Chondrocyte (in vitro differentiated cells): Measurements from ENCODE around the gene F2RL3. TPM values are rescaled to one million over a fixed set of nuclear protein-coding genes. Genes with fewer than 3 reads are reported as not detected.

Experiments used
- DNase-seq: peaks from one replicate; pipeline ENCODE4 v3.0.0; 2021; ENCODE audit warnings: mixed read lengths, low spot score
- H3K27ac Mint-ChIP-seq: one replicate; pipeline ENCODE4 v1.8.0; 2021; ENCODE audit warnings: mild to moderate bottlenecking, moderate library complexity, mixed read lengths; ENCODE audit not compliant: unreplicated experiment
- H3K27me3 Mint-ChIP-seq: 2 replicates; pipeline ENCODE4 v1.8.0; 2021; ENCODE audit warnings: low read depth, mixed read lengths
- H3K36me3 Mint-ChIP-seq: 2 replicates; pipeline ENCODE4 v1.8.0; 2021; ENCODE audit warnings: low read depth, mixed read lengths
- H3K4me1 Mint-ChIP-seq: 2 replicates; pipeline ENCODE4 v1.8.0; 2021; ENCODE audit warnings: low read depth, mild to moderate bottlenecking, mixed read lengths
- H3K4me3 Mint-ChIP-seq: one replicate; pipeline ENCODE4 v1.8.0; 2021; ENCODE audit warnings: mild to moderate bottlenecking, moderate library complexity, mixed read lengths; ENCODE audit not compliant: unreplicated experiment
- H3K9me3 Mint-ChIP-seq: 2 replicates; pipeline ENCODE4 v1.8.0; 2021; ENCODE audit warnings: low read depth, mixed read lengths
- CTCF ChIP-seq: fragments of 200-600 bp; sonication (generic); IDR thresholded peaks from 2 replicates; pipeline ENCODE4 v1.5.0; 2021; ENCODE audit warnings: antibody characterized with exemption, mild to moderate bottlenecking, moderate library complexity
- total RNA-seq: library from RNA; stranded (reverse); gene quantifications from 3 replicates; pipeline ENCODE4 v1.2.1, GENCODE V29; 2021

F2RL3 gene
- total RNA-seq, 1 donor from 2014 or later = 0.05 TPM

DNA sequence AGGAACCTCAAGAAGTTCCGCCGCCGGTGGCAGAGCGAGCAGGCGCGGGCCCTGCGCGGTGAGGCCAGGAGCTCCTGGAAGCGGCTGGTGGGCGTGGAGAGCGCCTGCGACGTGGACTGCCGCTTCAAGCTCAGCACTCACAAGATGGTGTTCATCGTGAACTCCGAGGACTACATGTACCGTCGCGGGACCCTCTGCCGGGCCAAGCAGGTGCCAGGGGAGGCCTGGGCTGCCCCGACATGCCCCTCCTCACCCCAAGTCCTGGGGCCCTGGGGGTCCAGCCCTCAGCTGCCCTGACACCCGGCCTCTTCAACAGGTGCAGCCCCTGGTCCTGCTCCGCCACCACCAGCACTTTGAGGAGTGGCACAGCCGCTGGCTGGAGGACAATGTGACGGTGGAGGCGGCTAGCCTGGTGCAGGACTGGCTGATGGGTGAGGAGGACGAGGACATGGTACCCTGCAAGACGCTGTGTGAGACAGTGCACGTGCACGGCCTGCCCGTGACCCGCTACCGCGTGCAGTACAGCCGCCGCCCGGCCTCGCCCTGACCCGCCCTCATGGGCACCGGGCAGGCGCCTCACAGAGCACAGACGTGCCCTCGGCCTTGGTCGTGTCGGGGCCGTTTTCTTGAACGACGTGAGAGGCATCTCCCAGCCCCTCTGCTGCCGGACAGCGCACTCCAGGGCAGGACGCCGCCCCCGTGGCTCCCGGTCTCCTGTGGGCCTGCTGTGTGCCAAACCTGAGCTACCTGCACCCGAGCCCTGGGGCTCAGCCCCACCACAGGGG, 10.4 kb upstream of the F2RL3 start:
- H3K27ac Mint-ChIP-seq = no peak overlapping the region
- TF ChIP-seq CTCF = no peak
- peaks cover 17% of the 10 kb centered on the region for H3K9me3 Mint-ChIP-seq
- no peak for DNase-seq
- peaks cover 44% of the 10 kb centered on the region for H3K36me3 Mint-ChIP-seq
- H3K4me1 Mint-ChIP-seq = peaks cover 4% of the 10 kb centered on the region
- H3K4me3 Mint-ChIP-seq = no peak overlapping the region
- no peaks in the 10 kb centered on the region for H3K27me3 Mint-ChIP-seq

DNA sequence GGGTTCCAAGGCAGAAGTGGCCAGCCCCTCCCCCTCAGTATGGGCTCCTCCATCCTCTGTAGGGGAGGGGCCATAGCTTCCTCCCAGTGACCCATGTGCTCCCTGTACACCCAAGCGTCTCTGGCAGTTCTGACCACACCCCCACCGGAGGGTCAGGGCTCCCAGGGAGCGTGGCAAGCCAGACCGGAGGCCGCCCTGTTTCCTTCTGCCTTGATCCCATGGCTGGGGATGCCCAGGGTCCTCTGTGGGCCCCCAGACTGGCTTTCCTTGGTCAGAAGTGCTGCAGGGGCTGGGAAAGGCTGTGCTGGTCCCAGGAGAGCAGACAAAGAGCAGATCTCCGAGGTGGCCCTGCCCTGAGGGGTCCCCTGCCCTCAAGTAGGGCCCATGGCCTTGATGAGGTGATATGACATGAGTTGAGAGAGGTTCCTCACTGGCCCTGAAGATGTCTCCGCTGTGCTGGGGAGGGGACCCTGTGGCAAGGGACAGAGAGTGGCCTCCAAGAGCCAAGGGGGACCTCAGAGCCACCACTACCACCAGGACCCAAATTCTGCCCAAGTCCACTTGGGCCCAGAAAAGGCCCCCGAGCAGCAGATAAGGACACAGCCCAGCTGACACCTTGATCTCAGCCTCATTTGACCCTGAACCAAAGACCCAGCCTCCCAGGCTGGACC, 7.8 kb upstream of the F2RL3 start:
- peaks cover 17% of the 10 kb centered on the region for H3K9me3 Mint-ChIP-seq
- H3K27ac Mint-ChIP-seq = no peak overlapping the region
- peaks cover 4% of the 10 kb centered on the region for H3K4me1 Mint-ChIP-seq
- no peak for TF ChIP-seq CTCF
- peaks cover 34% of the 10 kb centered on the region for H3K36me3 Mint-ChIP-seq
- no peak overlapping the region for H3K4me3 Mint-ChIP-seq
- no peak for DNase-seq
- H3K27me3 Mint-ChIP-seq = no peaks in the 10 kb centered on the region

DNA sequence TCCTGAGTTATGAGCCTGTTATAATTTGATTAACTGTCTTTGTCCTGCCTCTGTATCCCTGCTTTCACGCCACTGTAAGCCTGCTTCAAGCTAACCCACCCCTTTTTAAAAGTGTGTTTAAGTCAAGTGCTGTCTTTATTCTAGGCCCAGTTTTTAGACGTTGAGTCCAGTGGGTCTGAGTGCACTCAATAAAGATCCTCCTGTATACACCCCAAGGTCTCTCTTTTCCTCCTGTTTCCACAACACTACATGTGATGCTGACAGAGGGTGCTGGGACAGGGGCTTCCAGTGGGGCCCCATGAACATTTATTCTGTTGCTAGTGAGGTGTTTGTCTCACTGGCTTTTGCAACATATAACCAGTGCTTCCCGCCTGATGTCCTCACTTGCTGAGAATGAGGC, 6.7 kb upstream of the F2RL3 start:
- Mint-ChIP-seq H3K4me3 (no peak overlapping the region), H3K4me1 (peaks cover 4% of the 10 kb centered on the region), H3K27me3 (no peaks in the 10 kb centered on the region), H3K9me3 (peaks cover 17% of the 10 kb centered on the region), H3K27ac (no peak overlapping the region), H3K36me3 (peaks cover 28% of the 10 kb centered on the region)
- TF ChIP-seq CTCF = no peak
- DNase-seq = no peak

DNA sequence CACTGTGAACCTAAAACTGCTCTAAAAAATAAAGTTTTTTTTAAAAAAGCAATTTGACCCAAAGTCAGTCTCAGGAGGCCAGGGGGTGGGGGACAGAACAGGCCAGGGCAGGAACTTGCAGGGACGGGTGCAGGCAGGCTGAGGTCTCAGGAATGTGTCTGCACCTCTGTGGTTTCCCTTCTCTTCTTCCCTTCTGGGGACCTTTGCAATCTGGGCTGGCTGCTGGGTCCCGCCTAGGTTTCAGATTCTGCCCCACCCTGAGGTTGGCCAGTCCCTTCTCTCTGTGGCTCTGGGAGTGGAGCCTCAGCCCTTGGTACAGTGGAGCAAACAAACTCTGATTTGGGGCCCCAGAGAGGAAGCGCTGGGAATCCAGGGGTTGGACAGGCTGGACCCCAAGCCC, 5.3 kb upstream of the F2RL3 start:
- Mint-ChIP-seq H3K27ac (no peak overlapping the region), H3K36me3 (peaks cover 23% of the 10 kb centered on the region), H3K27me3 (no peaks in the 10 kb centered on the region), H3K4me1 (peaks cover 4% of the 10 kb centered on the region), H3K9me3 (peaks cover 17% of the 10 kb centered on the region), H3K4me3 (no peak overlapping the region)
- no peak for DNase-seq
- TF ChIP-seq CTCF = no peak

DNA sequence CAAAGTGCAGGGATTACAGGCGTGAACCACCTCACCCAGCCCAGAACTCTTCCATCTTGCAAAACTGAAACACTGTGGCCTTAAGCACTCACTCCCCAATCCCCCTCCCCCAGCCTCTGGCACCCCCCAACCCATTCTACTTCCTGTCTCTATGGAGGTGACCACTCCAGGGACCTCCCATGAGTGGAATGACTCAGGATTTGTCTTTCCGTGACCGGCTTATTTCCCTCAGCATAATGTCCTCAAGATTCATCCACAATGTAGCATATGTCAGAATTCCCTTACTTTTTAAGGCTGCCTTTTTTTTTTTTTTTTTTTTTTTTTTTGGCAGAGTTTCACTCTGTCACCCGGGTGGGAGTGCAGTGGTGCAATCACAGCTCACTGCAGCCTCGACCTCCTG, 3.6 kb upstream of the F2RL3 start:
- peaks cover 6% of the 10 kb centered on the region for H3K4me1 Mint-ChIP-seq
- no peak for DNase-seq
- peaks cover 16% of the 10 kb centered on the region for H3K9me3 Mint-ChIP-seq
- no peak for TF ChIP-seq CTCF
- no peak overlapping the region for H3K27ac Mint-ChIP-seq
- no peak overlapping the region for H3K4me3 Mint-ChIP-seq
- no peaks in the 10 kb centered on the region for H3K27me3 Mint-ChIP-seq
- peaks cover 12% of the 10 kb centered on the region for H3K36me3 Mint-ChIP-seq
